WTC11 (cell line): ENCODE data around the gene CERS2. TPM values are rescaled to one million over a fixed set of nuclear protein-coding genes. Genes with fewer than 3 reads are reported as not detected.

Experiments used
- ATAC-seq: fragments of 200-7000 bp; cut with Tn5 transposase; 2 replicates; pipeline ENCODE4 v1.10.0; 2021; ENCODE audit warnings: mild to moderate bottlenecking, moderate library complexity
- CTCF ChIA-PET: fragments of 300-600 bp; sonication (Branson Sonifier 250); formaldehyde crosslinking; loops from one replicate; lab custom pipeline; 2021; ENCODE audit warnings: antibody characterized with exemption; lab: Charles Lee
- POLR2A ChIA-PET: fragments of 350-600 bp; sonication (Branson Sonifier 250); formaldehyde crosslinking; loops from one replicate; lab custom pipeline; 2021; ENCODE audit warnings: antibody characterized with exemption; lab: Charles Lee
- DNase-seq: peaks from one replicate; pipeline ENCODE4 v3.0.0; 2021; ENCODE audit warnings: low spot score
- H3K27ac Mint-ChIP-seq: 2 replicates; pipeline ENCODE4 v1.8.0; 2021; ENCODE audit warnings: mixed read lengths
- H3K27me3 Mint-ChIP-seq: 2 replicates; pipeline ENCODE4 v1.8.0; 2021; ENCODE audit warnings: low read depth, mild to moderate bottlenecking, moderate library complexity, mixed read lengths
- H3K36me3 Mint-ChIP-seq: 2 replicates; pipeline ENCODE4 v1.8.0; 2021; ENCODE audit warnings: mixed read lengths
- H3K4me1 Mint-ChIP-seq: 2 replicates; pipeline ENCODE4 v1.8.0; 2022; ENCODE audit warnings: mixed read lengths
- H3K4me3 Mint-ChIP-seq: 2 replicates; pipeline ENCODE4 v1.8.0; 2021; ENCODE audit warnings: mild to moderate bottlenecking, moderate library complexity, mixed read lengths
- H3K9me3 Mint-ChIP-seq: 2 replicates; pipeline ENCODE4 v1.8.0; 2021; ENCODE audit warnings: mixed read lengths
- CBFB ChIP-seq: sonication (generic); formaldehyde crosslinking; IDR thresholded peaks from 2 replicates; pipeline ENCODE4 v1.8.1; 2022; ENCODE audit warnings: mild to moderate bottlenecking, low read depth, missing genetic modification reagents
- HMGXB4 ChIP-seq: sonication (generic); formaldehyde crosslinking; IDR thresholded peaks from 2 replicates; pipeline ENCODE4 v1.8.1; 2023; ENCODE audit warnings: mild to moderate bottlenecking, moderate library complexity, missing genetic modification reagents
- IRF1 ChIP-seq: sonication (generic); formaldehyde crosslinking; IDR thresholded peaks from 2 replicates; pipeline ENCODE4 v1.8.0; 2023; ENCODE audit warnings: missing genetic modification reagents
- IRF2 ChIP-seq: sonication (generic); formaldehyde crosslinking; IDR thresholded peaks from 2 replicates; pipeline ENCODE4 v1.8.0; 2022; ENCODE audit warnings: low read depth, missing genetic modification reagents, borderline replicate concordance
- JUN ChIP-seq: sonication (generic); formaldehyde crosslinking; IDR thresholded peaks from 2 replicates; pipeline ENCODE4 v1.8.0; 2023; ENCODE audit warnings: mild to moderate bottlenecking, missing genetic modification reagents
- SMAD4 ChIP-seq: sonication (generic); formaldehyde crosslinking; IDR thresholded peaks from 2 replicates; pipeline ENCODE4 v1.8.0; 2022; ENCODE audit warnings: mild to moderate bottlenecking, missing genetic modification reagents
- USF2 ChIP-seq: sonication (generic); formaldehyde crosslinking; IDR thresholded peaks from 2 replicates; pipeline ENCODE4 v1.8.1; 2023; ENCODE audit warnings: mild to moderate bottlenecking, missing genetic modification reagents, moderate library complexity
- ZNF138 ChIP-seq: sonication (generic); formaldehyde crosslinking; conservative IDR thresholded peaks from 2 replicates; pipeline ENCODE4 v1.8.1; 2022; ENCODE audit warnings: mild to moderate bottlenecking, moderate library complexity, missing genetic modification reagents
- ZNF232 ChIP-seq: sonication (generic); formaldehyde crosslinking; IDR thresholded peaks from 2 replicates; pipeline ENCODE4 v1.8.0; 2022; ENCODE audit warnings: mild to moderate bottlenecking, missing genetic modification reagents
- ZNF281 ChIP-seq: sonication (generic); formaldehyde crosslinking; IDR thresholded peaks from 2 replicates; pipeline ENCODE4 v1.8.0; 2023; ENCODE audit warnings: mild to moderate bottlenecking, missing genetic modification reagents
- ZNF317 ChIP-seq: sonication (generic); formaldehyde crosslinking; IDR thresholded peaks from 2 replicates; pipeline ENCODE4 v1.8.1; 2023; ENCODE audit warnings: low read depth, mild to moderate bottlenecking, moderate library complexity, missing genetic modification reagents, borderline replicate concordance
- ZNF423 ChIP-seq: fragments of 250-450 bp; sonication (Bioruptor Pico); IDR thresholded peaks from 2 replicates; pipeline ENCODE4 v2.1.2; 2022; ENCODE audit warnings: mild to moderate bottlenecking, moderate library complexity
- ZNF671 ChIP-seq: fragments of 250-450 bp; sonication (Bioruptor Pico); IDR thresholded peaks from 2 replicates; pipeline ENCODE4 v1.8.0; 2021; ENCODE audit warnings: mild to moderate bottlenecking
- total RNA-seq: library from RNA; stranded (reverse); gene quantifications from 3 replicates; pipeline ENCODE4 v1.2.3, GENCODE V29; 2021
- TF ChIP-seq, protein P1 (sequence below): sonication (generic); formaldehyde crosslinking; IDR thresholded peaks from 2 replicates; pipeline ENCODE4 v1.8.1; 2023; ENCODE audit warnings: mild to moderate bottlenecking, missing genetic modification reagents, moderate library complexity
- TF ChIP-seq, protein P2 (sequence below): sonication (generic); formaldehyde crosslinking; IDR thresholded peaks from 2 replicates; pipeline ENCODE4 v1.8.1; 2022; ENCODE audit warnings: missing genetic modification reagents, borderline replicate concordance
- TF ChIP-seq, protein P3 (sequence below): sonication (generic); formaldehyde crosslinking; IDR thresholded peaks from 2 replicates; pipeline ENCODE4 v1.8.1; 2022; ENCODE audit warnings: mild to moderate bottlenecking, moderate library complexity, missing genetic modification reagents
- TF ChIP-seq, protein P4 (sequence below): sonication (generic); formaldehyde crosslinking; IDR thresholded peaks from 2 replicates; pipeline ENCODE4 v1.8.0; 2023; ENCODE audit warnings: missing genetic modification reagents, mild to moderate bottlenecking, borderline replicate concordance

Gene CERS2
- total RNA-seq, 1 experiment from 2014 or later = 182 TPM

DNA sequence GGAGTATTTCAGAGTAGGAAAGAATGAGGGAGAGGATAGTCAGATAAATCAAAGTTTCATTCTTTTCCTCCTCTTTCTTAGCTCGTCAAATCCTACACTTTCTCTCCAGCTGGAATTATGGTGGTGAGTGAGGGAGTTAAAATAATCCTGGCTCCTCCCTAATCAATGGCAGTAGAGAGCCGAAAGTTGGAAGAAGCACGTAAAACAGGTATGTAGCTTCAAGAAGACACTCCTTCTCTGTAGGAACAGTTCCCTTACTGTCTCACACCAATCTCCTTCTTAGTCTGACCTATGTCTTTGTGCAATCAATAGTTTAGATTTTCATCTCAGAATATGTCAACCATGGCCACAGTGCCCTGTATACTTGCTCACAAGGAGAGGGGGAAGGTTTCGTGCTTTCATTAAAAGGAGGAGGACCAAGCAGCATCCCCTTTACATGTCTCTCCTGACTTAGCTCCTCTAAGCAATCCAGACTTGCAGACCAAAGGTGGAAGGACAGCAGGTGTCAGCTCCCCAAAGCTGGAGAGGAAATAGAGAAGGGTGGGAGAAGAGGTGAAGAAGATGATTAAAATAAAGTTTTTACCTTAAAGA, 31.2 kb upstream of the CERS2 start:
- H3K4me3 Mint-ChIP-seq = peak overlapping the region; percentile 94
- no peaks in the 10 kb centered on the region for H3K9me3 Mint-ChIP-seq
- H3K36me3 Mint-ChIP-seq = no peaks in the 10 kb centered on the region
- peaks cover 38% of the 10 kb centered on the region for H3K4me1 Mint-ChIP-seq
- ChIA-PET CTCF (interaction anchor here (0.6 to 4.4 kb wide), 30 partner anchors 8 to 749 kb away, joined by 3 to 74 read pairs (median 4); partner anchors contain the start of genes ANXA9, C1orf56, GABPB2 and MCL1), POLR2A (interaction anchor here (0.5 to 2.6 kb wide), 8 partner anchors 9 to 1067 kb away, joined by 3 to 14 read pairs (median 4); partner anchors contain the start of genes ANXA9 and MCL1)
- DNase-seq (no peak), ATAC-seq (no peak)
- TF ChIP-seq HMGXB4 (no peak), USF2 (CRISPR knock-in tag) (no peak), ZNF317 (no peak), ZNF138 (no peak), ZNF232 (CRISPR knock-in tag) (no peak), ZNF671 (CRISPR knock-in tag) (no peak), ZNF423 (CRISPR knock-in tag) (no peak), IRF1 (no peak), SMAD4 (CRISPR knock-in tag) (no peak), ZNF281 (CRISPR knock-in tag) (no peak), JUN (no peak), IRF2 (no peak), CBFB (CRISPR knock-in tag) (no peak)
- TF ChIP-seq, protein P1, sequence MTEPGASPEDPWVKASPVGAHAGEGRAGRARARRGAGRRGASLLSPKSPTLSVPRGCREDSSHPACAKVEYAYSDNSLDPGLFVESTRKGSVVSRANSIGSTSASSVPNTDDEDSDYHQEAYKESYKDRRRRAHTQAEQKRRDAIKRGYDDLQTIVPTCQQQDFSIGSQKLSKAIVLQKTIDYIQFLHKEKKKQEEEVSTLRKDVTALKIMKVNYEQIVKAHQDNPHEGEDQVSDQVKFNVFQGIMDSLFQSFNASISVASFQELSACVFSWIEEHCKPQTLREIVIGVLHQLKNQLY (CRISPR knock-in tag) = no peak
- TF ChIP-seq, protein P2, sequence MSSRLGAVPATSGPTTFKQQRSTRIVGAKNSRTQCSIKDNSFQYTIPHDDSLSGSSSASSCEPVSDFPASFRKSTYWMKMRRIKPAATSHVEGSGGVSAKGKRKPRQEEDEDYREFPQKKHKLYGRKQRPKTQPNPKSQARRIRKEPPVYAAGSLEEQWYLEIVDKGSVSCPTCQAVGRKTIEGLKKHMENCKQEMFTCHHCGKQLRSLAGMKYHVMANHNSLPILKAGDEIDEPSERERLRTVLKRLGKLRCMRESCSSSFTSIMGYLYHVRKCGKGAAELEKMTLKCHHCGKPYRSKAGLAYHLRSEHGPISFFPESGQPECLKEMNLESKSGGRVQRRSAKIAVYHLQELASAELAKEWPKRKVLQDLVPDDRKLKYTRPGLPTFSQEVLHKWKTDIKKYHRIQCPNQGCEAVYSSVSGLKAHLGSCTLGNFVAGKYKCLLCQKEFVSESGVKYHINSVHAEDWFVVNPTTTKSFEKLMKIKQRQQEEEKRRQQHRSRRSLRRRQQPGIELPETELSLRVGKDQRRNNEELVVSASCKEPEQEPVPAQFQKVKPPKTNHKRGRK = no peak
- TF ChIP-seq, protein P3, sequence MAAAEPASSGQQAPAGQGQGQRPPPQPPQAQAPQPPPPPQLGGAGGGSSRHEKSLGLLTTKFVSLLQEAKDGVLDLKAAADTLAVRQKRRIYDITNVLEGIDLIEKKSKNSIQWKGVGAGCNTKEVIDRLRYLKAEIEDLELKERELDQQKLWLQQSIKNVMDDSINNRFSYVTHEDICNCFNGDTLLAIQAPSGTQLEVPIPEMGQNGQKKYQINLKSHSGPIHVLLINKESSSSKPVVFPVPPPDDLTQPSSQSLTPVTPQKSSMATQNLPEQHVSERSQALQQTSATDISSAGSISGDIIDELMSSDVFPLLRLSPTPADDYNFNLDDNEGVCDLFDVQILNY = no peak
- TF ChIP-seq, protein P4, sequence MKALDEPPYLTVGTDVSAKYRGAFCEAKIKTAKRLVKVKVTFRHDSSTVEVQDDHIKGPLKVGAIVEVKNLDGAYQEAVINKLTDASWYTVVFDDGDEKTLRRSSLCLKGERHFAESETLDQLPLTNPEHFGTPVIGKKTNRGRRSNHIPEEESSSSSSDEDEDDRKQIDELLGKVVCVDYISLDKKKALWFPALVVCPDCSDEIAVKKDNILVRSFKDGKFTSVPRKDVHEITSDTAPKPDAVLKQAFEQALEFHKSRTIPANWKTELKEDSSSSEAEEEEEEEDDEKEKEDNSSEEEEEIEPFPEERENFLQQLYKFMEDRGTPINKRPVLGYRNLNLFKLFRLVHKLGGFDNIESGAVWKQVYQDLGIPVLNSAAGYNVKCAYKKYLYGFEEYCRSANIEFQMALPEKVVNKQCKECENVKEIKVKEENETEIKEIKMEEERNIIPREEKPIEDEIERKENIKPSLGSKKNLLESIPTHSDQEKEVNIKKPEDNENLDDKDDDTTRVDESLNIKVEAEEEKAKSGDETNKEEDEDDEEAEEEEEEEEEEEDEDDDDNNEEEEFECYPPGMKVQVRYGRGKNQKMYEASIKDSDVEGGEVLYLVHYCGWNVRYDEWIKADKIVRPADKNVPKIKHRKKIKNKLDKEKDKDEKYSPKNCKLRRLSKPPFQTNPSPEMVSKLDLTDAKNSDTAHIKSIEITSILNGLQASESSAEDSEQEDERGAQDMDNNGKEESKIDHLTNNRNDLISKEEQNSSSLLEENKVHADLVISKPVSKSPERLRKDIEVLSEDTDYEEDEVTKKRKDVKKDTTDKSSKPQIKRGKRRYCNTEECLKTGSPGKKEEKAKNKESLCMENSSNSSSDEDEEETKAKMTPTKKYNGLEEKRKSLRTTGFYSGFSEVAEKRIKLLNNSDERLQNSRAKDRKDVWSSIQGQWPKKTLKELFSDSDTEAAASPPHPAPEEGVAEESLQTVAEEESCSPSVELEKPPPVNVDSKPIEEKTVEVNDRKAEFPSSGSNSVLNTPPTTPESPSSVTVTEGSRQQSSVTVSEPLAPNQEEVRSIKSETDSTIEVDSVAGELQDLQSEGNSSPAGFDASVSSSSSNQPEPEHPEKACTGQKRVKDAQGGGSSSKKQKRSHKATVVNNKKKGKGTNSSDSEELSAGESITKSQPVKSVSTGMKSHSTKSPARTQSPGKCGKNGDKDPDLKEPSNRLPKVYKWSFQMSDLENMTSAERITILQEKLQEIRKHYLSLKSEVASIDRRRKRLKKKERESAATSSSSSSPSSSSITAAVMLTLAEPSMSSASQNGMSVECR (CRISPR knock-in tag) = no peak
- H3K27me3 Mint-ChIP-seq = no peaks in the 10 kb centered on the region
- H3K27ac Mint-ChIP-seq = peak overlapping the region; percentile 99; the same call in 1 of the 2 replicates
